Activated CD4-positive, alpha-beta T cell treated with anti-CD3 and anti-CD28 coated beads for 48 hours (primary cell): ENCODE measurements around the gene ABCA1.
A peak's percentile ranks its signal among the peaks of the same experiment; 100 is the strongest.
"Not testable (repeated sequence)": the region's sequence is repeated elsewhere in the genome, so short reads cannot be mapped to it uniquely, and the experiment has no call there.

Experiments used
- DNase-seq: peaks from one replicate; pipeline ENCODE4 v3.0.0-alpha.2; 2020

Gene ABCA1

GRCh38 chr9:104868687-104869404 is 59.1 kb downstream of the ABCA1 start:
- no peak for DNase-seq

GRCh38 chr9:104868303-104868686 is 59.7 kb downstream of the ABCA1 start:
- no peak for DNase-seq

GRCh38 chr9:104866191-104866590 is 61.8 kb downstream of the ABCA1 start:
- DNase-seq = no peak

GRCh38 chr9:104864675-104865104 is 63.3 kb downstream of the ABCA1 start:
- no peak for DNase-seq

- DNase-seq = peak; percentile 61
Observed at GRCh38 chr9:104863180-104863883, 64.6 kb downstream of the ABCA1 start.

- no peak for DNase-seq
Observed at GRCh38 chr9:104861397-104861796, 66.6 kb downstream of the ABCA1 start.

- DNase-seq = no peak
Observed at GRCh38 chr9:104860263-104860662, 67.7 kb downstream of the ABCA1 start.

- DNase-seq = no peak
Observed at GRCh38 chr9:104858846-104859245, 69.1 kb downstream of the ABCA1 start.

- no peak for DNase-seq
Observed at GRCh38 chr9:104858271-104858670, 69.7 kb downstream of the ABCA1 start.

- no peak for DNase-seq
Observed at GRCh38 chr9:104856413-104856941, 71.5 kb downstream of the ABCA1 start.

GRCh38 chr9:104855807-104856206 is 72.1 kb downstream of the ABCA1 start:
- DNase-seq = no peak

GRCh38 chr9:104855258-104855657 is 72.7 kb downstream of the ABCA1 start:
- DNase-seq = not testable (repeated sequence)

GRCh38 chr9:104854613-104855012 is 73.3 kb downstream of the ABCA1 start:
- DNase-seq = no peak

- DNase-seq = no peak
Observed at GRCh38 chr9:104853683-104854082, 74.3 kb downstream of the ABCA1 start.

GRCh38 chr9:104853159-104853558 is 74.8 kb downstream of the ABCA1 start:
- DNase-seq = no peak

- DNase-seq = no peak
Observed at GRCh38 chr9:104851546-104851920, 76.4 kb downstream of the ABCA1 start.

- DNase-seq = no peak
Observed at GRCh38 chr9:104850786-104851545, 77.0 kb downstream of the ABCA1 start.

GRCh38 chr9:104849023-104849422 is 78.9 kb downstream of the ABCA1 start:
- DNase-seq = no peak

GRCh38 chr9:104844710-104845109 is 83.2 kb downstream of the ABCA1 start:
- DNase-seq = no peak

GRCh38 chr9:104843644-104844240 is 84.2 kb downstream of the ABCA1 start:
- no peak for DNase-seq

GRCh38 chr9:104842698-104843097 is 85.3 kb downstream of the ABCA1 start:
- DNase-seq = no peak

- no peak for DNase-seq
Observed at GRCh38 chr9:104841601-104842141, 86.3 kb downstream of the ABCA1 start.

GRCh38 chr9:104838958-104839357 is 89.0 kb downstream of the ABCA1 start:
- DNase-seq = no peak
